ENCODE measurements around the gene MACROD2.

The MACROD2 gene

DNA sequence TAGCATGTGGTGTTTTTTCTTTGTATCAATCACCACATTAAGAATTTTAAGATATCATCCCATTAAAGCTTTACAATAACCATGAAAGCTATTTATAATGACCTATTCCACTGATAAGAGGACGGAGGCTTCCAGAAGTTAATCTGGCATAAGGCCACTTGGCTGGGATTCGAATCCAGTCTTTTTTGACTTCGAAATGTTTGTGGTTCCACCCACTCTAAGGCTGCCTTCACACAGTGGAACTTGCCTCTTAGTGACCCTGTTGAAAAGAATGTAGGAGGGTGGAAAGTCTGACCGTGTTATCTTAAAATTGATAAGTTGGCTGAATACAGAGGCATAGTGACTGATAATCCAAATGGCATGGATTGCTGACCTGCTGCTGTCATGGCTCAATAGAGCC lies 1618.2 kb downstream of the MACROD2 start:
- Histone ChIP-seq H3K4me3 (no peak overlapping the region), H3K9me3 (no peaks in the 10 kb centered on the region), H3K4me1 (peaks cover 12% of the 10 kb centered on the region)

DNA sequence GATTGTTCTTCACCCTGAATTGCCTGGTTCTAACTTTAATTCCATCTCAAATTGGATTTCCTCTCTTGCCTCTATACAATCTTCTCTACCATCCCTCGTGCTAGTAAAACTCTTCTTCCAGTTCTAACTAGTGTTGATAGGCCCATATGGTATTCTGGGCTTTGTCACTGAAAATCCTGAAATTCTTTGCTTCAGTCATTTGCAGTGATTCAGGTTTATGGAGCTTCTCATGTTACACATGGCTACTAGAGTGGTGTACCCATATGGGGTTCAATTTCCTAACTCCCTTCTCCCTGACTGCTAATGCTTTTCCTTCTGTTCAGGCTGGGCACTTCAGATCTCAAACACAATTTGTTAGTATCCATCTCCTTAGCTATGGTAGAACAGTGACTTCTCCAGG lies 1621.3 kb downstream of the MACROD2 start:
- H3K9ac ChIP-seq: no peak overlapping the region
- no peaks in the 10 kb centered on the region for H3K36me3 ChIP-seq
- H3K4me2 ChIP-seq: no peak overlapping the region
- no peak for TF ChIP-seq Cebpa-rat (IDR thresholded peaks at IDR 0.05)
- H3K9me3 ChIP-seq: no peaks in the 10 kb centered on the region
- H3K27ac ChIP-seq: no peak overlapping the region
- no peaks in the 10 kb centered on the region for H3K4me1 ChIP-seq
- no peaks in the 10 kb centered on the region for H4K20me1 ChIP-seq
- no peak overlapping the region for H3K4me3 ChIP-seq
- no peaks in the 10 kb centered on the region for H3K27me3 ChIP-seq

More for the DNA sequence above, 1618.2 kb downstream of the MACROD2 start:
- H4K20me1 ChIP-seq: no peaks in the 10 kb centered on the region
- no peak for TF ChIP-seq Cebpa-rat (IDR thresholded peaks at IDR 0.05)
- no peak overlapping the region for H3K4me2 ChIP-seq
- H3K27me3 ChIP-seq: no peaks in the 10 kb centered on the region
- no peaks in the 10 kb centered on the region for H3K36me3 ChIP-seq
- H3K9ac ChIP-seq: no peak overlapping the region
- no peak overlapping the region for H3K27ac ChIP-seq

DNA sequence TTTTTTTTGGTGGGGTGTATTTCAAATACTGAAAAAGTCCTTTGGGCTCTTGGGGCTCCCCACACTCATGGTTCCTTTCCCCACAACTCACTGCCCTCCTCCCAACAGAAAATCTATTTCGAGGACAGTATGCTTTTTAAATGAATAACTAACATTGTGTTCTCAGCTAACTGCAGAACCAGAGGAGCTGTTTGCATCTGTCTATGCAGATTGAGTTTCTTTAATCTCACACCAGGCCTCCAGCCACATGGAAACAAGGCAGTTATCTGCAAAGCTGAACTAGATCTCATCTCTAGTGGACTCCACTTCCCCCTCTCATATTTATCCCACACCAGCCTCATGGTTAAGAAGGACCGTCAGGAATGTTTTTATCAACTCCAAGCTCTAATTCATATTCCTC lies 1622.8 kb downstream of the MACROD2 start:
- no peak for TF ChIP-seq Cebpa-rat (IDR thresholded peaks at IDR 0.05)

DNA sequence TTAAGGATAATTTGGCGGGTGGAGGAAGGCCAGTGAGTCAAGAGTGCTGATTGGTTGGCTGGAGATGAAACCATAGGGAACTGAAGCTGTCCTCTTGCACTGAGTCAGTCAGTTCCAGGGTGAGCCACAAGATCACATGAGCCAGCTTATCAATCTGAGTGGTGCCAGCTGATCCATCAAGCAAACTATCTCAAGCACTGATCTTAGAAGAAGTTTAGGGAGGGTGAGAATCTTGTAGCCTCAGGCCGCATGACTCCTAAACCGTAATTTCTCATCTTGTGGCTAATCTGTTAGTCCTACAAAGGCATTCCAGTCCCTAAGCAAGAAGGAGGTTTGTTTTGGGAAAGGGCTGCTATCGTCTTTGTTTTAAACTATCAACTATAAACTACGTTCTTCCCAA lies 1623.6 kb downstream of the MACROD2 start:
- TF ChIP-seq Cebpa-rat (IDR thresholded peaks at IDR 0.05): no peak

More for the DNA sequence above, 1622.8 kb downstream of the MACROD2 start:
- Histone ChIP-seq H3K4me3 (no peak overlapping the region), H3K4me2 (no peak overlapping the region), H3K4me1 (no peaks in the 10 kb centered on the region), H3K9me3 (no peaks in the 10 kb centered on the region), H3K9ac (no peak overlapping the region), H3K36me3 (no peaks in the 10 kb centered on the region), H3K27me3 (no peaks in the 10 kb centered on the region), H3K27ac (no peak overlapping the region), H4K20me1 (no peaks in the 10 kb centered on the region)

DNA sequence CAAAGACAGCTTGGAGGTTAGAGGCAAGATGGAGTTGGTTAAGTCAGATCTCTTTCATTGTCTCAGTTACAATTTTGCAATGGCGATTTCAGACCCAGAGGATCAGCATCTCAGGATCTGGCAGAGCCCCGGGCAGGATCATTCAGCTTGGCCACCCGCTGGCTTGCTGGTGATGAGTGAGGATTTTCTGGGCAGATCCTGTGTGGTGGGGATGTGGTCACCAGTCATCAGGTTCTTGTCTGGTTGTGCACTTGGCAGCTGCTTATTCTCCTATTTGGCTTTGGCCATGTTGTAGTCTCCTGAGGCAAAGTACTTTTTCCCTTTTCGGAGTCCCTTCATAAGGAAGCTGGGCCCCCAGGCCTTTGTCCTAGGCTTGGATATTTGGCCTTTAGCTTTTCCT lies 1624.0 kb downstream of the MACROD2 start:
- TF ChIP-seq Cebpa-rat (IDR thresholded peaks at IDR 0.05): no peak
- no peaks in the 10 kb centered on the region for H3K9me3 ChIP-seq
- no peak overlapping the region for H3K4me3 ChIP-seq
- H3K27ac ChIP-seq: no peak overlapping the region
- H3K4me1 ChIP-seq: no peaks in the 10 kb centered on the region
- no peak overlapping the region for H3K9ac ChIP-seq
- H3K27me3 ChIP-seq: no peaks in the 10 kb centered on the region
- no peaks in the 10 kb centered on the region for H3K36me3 ChIP-seq
- H4K20me1 ChIP-seq: no peaks in the 10 kb centered on the region
- no peak overlapping the region for H3K4me2 ChIP-seq

More for the DNA sequence above, 1623.6 kb downstream of the MACROD2 start:
- H3K4me3 ChIP-seq: no peak overlapping the region
- H3K27ac ChIP-seq: no peak overlapping the region
- no peaks in the 10 kb centered on the region for H3K4me1 ChIP-seq
- no peak overlapping the region for H3K4me2 ChIP-seq
- H3K27me3 ChIP-seq: no peaks in the 10 kb centered on the region
- no peaks in the 10 kb centered on the region for H3K36me3 ChIP-seq
- no peaks in the 10 kb centered on the region for H4K20me1 ChIP-seq
- H3K9ac ChIP-seq: no peak overlapping the region
- H3K9me3 ChIP-seq: no peaks in the 10 kb centered on the region

DNA sequence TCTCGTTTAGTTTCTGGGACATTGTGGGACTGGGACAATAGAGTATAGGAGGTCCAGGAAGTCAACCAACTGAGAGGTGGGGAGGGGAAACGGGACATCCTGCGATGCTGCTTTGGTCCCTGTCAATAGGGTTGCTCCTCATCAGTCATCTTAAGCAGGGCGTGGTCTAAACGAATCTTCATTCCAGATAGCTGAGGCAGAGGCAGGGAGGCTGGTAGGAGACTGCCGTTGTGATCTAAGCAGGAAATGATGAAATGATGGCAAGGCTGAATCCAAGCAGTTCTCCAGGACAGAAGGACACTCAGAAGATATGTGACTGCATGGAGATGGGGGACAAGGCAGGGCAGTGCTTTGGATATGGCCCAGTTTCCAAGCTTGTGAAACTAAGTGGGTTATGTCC lies 1624.5 kb downstream of the MACROD2 start:
- Histone ChIP-seq H3K36me3 (no peaks in the 10 kb centered on the region), H3K4me1 (no peaks in the 10 kb centered on the region), H3K4me3 (no peak overlapping the region), H3K4me2 (no peak overlapping the region), H3K9me3 (no peaks in the 10 kb centered on the region), H3K9ac (no peak overlapping the region), H3K27ac (no peak overlapping the region), H3K27me3 (no peaks in the 10 kb centered on the region), H4K20me1 (no peaks in the 10 kb centered on the region)
- no peak for TF ChIP-seq Cebpa-rat (IDR thresholded peaks at IDR 0.05)

DNA sequence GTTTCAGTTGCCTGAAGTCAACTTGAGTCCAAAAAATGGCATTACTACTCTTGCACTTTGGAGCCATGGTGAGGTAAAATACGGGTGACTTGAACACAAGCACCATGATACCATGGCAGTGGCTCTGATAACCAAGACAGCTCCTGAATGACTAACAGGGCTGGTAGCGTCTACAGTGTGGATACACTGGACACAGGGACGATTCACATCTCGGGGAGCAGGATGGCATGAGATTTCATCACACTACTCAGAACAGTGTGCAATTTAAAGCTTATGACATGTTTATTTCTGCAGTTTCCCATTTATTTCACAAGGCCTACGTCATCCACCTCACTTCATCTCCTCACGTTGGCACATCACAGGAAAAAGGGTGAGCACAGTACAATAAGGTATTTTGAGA lies 1627.1 kb downstream of the MACROD2 start:
- H4K20me1 ChIP-seq: no peaks in the 10 kb centered on the region
- no peak overlapping the region for H3K4me2 ChIP-seq
- no peak overlapping the region for H3K9ac ChIP-seq
- H3K4me1 ChIP-seq: no peaks in the 10 kb centered on the region
- no peak overlapping the region for H3K27ac ChIP-seq
- TF ChIP-seq Cebpa-rat (IDR thresholded peaks at IDR 0.05): no peak
- H3K36me3 ChIP-seq: no peaks in the 10 kb centered on the region
- no peaks in the 10 kb centered on the region for H3K9me3 ChIP-seq
- no peak overlapping the region for H3K4me3 ChIP-seq
- no peaks in the 10 kb centered on the region for H3K27me3 ChIP-seq

DNA sequence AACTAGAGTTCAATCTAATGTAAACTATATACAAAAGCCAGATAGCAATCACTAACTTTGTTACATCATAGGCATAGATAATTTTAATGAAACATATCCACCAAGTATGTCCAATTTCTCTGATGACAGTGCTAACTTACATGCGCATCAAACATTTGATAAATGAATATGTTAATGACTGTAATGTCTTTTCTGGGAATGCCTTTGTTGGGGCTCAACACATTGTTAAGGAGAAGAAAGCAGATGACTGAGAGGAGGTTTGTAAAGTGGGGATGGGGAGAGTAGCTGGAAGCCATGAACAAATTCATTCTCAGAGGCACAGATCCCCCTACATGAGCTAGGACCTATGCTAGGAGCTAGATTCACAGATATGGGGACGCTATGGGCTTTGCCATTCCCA lies 1627.9 kb downstream of the MACROD2 start:
- H3K4me3 ChIP-seq: no peak overlapping the region
- no peak overlapping the region for H3K9ac ChIP-seq
- H3K27ac ChIP-seq: no peak overlapping the region
- no peaks in the 10 kb centered on the region for H3K4me1 ChIP-seq
- no peak overlapping the region for H3K4me2 ChIP-seq
- no peaks in the 10 kb centered on the region for H4K20me1 ChIP-seq
- no peaks in the 10 kb centered on the region for H3K9me3 ChIP-seq
- no peaks in the 10 kb centered on the region for H3K36me3 ChIP-seq
- H3K27me3 ChIP-seq: no peaks in the 10 kb centered on the region
- no peak for TF ChIP-seq Cebpa-rat (IDR thresholded peaks at IDR 0.05)

DNA sequence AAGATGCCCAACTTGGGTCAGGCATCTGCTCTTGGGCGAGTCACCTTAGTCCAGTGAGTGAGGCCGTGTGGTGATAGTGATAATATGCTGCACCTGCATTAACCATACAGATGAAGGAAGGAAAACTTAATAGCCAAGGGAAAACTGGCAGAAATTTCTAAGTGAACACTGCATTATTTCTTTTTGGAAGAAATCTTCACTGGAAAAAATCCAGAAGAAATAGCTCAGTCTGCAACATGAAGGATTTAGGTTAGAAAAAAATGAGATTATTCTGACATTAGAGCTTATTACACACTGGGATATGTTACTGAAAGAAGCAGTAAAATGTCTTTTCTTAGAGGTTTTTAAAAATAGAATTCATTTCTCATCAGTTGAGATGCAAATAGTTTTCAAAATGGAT lies 1630.7 kb downstream of the MACROD2 start:
- Histone ChIP-seq H3K9ac (no peak overlapping the region), H3K4me2 (no peak overlapping the region), H3K36me3 (no peaks in the 10 kb centered on the region), H3K4me1 (no peaks in the 10 kb centered on the region), H3K27me3 (no peaks in the 10 kb centered on the region), H4K20me1 (no peaks in the 10 kb centered on the region), H3K27ac (no peak overlapping the region), H3K9me3 (no peaks in the 10 kb centered on the region), H3K4me3 (no peak overlapping the region)
- TF ChIP-seq Cebpa-rat (IDR thresholded peaks at IDR 0.05): no peak

DNA sequence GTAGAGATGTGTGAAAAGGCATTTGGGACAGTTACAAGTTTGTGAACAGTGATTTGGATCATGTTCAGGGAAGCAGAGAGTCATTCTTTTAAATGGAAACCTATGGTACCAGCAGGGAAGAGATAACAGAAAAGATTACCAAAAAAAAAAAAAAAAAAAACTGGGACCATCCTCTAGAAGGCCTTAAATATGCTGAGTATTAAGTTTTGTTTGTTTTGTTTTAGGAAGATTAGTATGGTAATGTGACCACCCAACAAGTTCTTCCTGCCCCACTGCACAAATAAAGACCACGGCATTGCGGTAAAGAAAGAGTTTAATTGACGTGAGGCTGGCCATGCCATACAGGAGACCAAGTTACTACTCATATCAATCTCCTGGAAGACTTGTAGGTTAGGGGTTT lies 1631.8 kb downstream of the MACROD2 start:
- Histone ChIP-seq H3K4me2 (no peak overlapping the region), H3K27ac (no peak overlapping the region), H3K9ac (no peak overlapping the region), H3K4me3 (no peak overlapping the region), H3K4me1 (no peaks in the 10 kb centered on the region), H3K27me3 (no peaks in the 10 kb centered on the region), H3K9me3 (no peaks in the 10 kb centered on the region), H4K20me1 (no peaks in the 10 kb centered on the region), H3K36me3 (no peaks in the 10 kb centered on the region)
- TF ChIP-seq Cebpa-rat (IDR thresholded peaks at IDR 0.05): no peak

DNA sequence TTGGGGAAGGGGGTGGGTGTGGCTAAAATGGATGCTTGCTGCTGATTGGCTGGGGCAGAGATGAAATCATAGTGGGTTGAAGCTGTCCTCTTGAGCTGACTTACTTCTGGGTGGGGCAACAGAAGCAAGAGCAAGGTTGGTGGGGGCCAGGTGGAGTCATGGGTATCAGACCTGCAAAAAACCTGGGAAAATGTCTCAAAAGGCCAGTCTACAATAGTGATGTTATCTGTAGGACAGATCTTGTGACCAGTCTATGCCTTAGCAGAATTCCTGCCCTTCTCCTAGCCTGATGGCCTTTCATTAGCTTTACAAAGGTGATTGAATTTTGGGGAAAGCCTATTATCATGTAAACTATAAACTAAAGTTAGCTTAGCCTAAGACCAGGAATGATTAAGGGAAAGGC lies 1632.2 kb downstream of the MACROD2 start:
- Histone ChIP-seq H3K27ac (no peak overlapping the region), H3K9me3 (no peaks in the 10 kb centered on the region), H3K4me3 (no peak overlapping the region), H3K9ac (no peak overlapping the region), H4K20me1 (no peaks in the 10 kb centered on the region), H3K27me3 (no peaks in the 10 kb centered on the region), H3K36me3 (no peaks in the 10 kb centered on the region), H3K4me1 (no peaks in the 10 kb centered on the region), H3K4me2 (no peak overlapping the region)
- no peak for TF ChIP-seq Cebpa-rat (IDR thresholded peaks at IDR 0.05)

Measured in BLaER1 (cell line).